ENCODE data around the gene CCNO. TPM values are rescaled to one million over a fixed set of nuclear protein-coding genes. Genes with fewer than 3 reads are reported as not detected.

CCNO gene
- total RNA-seq, 4 donors from 2014 or later, result 0.44 TPM; not detected in 3

DNA sequence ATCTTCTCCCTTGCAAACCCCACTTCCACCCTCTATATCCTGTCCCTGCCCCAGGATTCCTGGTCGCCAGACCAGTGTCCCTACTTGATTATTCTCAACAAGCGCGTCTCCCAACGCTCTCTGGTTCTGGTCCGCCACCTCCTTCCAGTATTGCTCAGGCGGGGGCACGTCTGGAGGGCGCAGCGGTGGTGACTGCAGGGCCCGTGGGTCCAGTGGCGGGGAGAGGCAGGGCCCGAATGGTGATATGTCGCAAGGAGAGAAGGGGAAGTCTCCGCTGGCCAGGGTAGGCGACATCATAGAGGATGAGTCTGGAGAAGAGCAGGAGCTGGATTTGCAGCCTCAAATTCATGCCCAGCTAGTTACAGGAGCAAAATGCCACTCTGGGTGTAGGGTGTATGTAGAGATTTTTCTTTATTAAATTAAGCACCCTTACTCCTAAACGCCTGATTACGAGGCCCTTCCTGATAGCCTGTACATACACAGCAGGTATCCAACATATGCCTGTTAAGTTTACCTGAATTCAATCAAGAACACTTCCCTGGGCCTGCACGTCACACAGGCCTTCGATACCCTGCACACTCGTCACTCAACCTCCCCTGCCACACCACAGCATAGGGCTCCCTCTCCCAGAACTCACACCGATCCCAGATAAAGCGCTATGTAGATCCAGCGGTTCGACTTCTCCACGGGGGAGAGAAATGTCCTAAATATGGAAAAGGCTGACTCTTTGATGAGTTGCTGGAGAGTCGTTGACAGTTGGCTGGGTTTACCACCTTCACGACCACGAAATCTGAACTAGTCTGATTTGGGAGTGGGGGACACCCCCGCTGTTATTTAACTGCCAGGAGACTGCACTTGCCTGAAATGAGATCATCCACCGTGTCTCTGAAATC is 11.1 kb downstream of the CCNO start:
- TF ChIP-seq, protein P1, sequence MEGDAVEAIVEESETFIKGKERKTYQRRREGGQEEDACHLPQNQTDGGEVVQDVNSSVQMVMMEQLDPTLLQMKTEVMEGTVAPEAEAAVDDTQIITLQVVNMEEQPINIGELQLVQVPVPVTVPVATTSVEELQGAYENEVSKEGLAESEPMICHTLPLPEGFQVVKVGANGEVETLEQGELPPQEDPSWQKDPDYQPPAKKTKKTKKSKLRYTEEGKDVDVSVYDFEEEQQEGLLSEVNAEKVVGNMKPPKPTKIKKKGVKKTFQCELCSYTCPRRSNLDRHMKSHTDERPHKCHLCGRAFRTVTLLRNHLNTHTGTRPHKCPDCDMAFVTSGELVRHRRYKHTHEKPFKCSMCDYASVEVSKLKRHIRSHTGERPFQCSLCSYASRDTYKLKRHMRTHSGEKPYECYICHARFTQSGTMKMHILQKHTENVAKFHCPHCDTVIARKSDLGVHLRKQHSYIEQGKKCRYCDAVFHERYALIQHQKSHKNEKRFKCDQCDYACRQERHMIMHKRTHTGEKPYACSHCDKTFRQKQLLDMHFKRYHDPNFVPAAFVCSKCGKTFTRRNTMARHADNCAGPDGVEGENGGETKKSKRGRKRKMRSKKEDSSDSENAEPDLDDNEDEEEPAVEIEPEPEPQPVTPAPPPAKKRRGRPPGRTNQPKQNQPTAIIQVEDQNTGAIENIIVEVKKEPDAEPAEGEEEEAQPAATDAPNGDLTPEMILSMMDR (IDR thresholded peaks at IDR 0.05; ENCODE audit: low read depth), result no peak

DNA sequence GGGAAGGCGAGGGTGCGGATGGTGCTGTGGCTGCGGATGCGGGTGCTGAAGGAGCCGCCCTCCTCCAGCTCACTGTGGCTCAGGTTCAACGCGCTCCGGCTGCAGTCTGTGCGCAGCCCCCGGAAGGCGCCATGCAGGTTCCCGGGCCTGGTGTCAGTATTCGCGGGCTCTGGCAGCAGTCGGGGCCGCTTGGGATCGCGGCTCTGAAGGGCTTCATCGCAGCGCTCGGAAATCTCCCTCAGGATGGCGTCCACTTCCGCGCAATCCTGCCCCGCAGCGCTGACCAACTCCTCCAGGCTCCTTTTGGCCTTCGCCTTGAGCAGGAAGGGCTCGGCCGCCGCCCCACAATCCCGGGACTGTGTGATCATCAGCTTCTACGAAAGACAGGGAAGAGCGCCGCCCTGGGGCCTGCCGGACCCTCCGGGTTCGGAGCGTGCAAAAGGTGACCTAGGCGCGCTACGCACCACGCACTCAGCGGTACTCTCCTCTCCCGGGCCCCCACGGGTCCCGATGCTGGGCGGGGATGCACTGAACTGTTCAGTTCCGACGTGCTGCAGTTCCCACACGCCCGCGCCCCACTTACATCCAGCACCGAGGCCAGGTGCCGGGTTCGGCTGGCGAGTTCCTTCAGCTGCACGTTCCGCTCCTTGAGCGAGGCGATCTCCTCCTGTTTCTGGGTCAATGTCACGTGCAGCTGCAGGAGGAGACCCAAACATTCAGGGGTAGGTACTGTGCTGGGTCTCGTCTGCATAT is 12.8 kb downstream of the CCNO start:
- TF ChIP-seq, protein P1 (IDR thresholded peaks at IDR 0.05; ENCODE audit: low read depth), result no peak

DNA sequence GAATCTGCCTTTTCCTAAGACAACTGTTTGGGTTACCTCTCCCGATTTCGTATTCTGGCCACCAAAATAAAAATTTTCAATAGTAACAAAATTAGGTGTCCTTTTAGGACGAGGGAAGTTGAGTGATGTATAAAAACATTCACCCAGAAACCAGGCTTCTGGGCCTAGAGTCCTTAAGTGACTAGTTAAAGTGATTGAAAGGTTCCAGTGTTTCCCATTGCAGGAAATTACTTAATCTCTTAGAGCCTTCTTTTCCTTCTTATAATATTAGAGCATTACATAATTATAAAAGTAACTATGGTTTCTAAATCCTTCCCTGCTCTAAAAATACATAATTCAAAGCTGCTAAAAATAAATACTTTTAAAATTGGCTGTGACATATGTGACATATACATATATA is 13.6 kb downstream of the CCNO start:
- TF ChIP-seq, protein P1 (IDR thresholded peaks at IDR 0.05; ENCODE audit: low read depth), result no peak

DNA sequence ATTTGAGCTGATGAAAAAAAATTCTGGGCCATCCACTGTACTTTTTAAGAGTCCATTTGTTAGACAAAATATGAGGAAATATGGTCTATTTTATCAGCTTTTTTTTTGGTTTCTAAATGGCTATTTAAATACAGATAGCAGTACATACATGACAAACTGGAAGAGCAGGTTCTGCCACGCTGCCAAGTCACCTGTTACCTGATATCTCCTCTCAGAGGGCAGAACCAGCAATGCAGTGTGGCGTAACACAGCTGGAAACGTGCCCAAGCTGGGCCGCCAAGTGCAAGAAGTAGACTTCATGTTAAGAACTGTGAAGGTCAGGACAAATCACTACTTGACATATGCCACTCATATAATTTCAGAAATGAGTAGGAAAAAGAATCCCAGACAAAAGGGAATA is 14.4 kb downstream of the CCNO start:
- TF ChIP-seq, protein P1 (IDR thresholded peaks at IDR 0.05; ENCODE audit: low read depth), result no peak

DNA sequence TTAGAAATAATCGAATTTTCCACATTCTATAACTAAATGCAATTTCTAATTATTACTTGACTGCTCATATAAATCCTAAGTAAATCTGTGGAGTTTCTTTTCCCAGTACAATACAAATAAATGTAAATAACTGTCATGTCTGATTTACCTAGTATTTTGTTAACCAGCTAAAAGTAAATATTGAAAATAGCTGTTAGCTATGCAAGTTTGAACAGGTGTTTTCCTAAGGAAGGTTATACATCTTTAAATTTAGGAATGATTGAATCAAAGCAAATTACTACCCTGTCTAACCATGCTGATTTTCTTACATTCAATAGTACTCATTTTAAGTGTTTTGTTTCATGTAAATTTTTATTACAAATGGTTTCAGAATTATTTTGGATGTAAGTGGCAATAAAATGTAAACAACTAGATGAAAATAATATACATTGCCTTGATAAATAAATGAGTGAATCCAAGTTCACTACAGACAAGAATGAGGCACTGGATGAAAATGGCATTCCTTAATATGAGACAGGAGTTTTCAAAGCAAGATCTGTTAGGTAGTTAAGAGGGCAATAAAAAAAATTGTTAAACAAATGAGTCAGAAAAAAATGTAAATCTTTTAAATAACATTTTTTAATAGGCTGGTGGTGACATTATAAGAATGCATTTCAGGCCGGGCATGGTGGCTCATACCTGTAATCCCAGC is 22.1 kb downstream of the CCNO start:
- TF ChIP-seq, protein P1 (IDR thresholded peaks at IDR 0.05; ENCODE audit: low read depth), result no peak

DNA sequence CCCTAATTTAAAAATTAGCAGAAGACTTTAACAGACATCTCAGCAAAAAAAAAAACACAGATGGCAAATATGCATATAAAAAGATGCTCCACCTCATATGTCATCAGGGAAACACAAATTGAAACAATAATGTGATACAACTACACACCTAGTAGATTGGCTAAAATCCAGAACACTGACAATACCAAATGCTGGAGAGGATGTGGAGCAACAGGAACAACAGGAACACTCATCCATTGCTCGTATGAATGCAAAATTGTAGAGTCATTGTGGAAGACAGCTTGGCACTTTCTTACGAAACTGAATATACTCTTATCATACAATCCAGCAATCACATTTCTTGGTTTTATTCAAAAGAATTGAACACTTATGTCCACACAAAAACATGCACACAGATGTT is 28.4 kb downstream of the CCNO start:
- TF ChIP-seq, protein P1 (IDR thresholded peaks at IDR 0.05; ENCODE audit: low read depth), result no peak

DNA sequence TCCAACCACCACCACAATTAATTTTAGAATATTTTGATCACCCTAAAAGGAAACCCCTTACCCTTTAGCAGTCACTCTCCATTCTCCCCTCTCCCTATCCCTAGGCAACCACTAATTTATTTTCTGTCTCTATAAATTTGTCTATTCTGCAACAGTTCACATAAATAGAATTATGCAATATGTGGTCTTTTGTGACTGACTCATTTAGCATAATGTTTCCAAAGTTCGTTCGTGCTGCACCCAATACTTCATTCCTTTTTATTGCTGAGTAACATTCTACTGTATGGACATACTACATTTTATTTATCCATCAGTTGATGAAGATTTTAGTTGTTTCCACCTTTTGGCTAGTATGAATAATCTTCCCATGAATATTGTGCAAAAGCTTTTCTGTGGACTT is 42.2 kb downstream of the CCNO start:
- TF ChIP-seq, protein P1 (IDR thresholded peaks at IDR 0.05; ENCODE audit: low read depth), result no peak
